Measurements from ENCODE around the gene PDE1A. TPM values are rescaled to one million over a fixed set of nuclear protein-coding genes. Genes with fewer than 3 reads are reported as not detected.

Gene PDE1A
- polyA plus RNA-seq, 1 of the 3 experiments (the other 2 are of a cell fraction), result 0.08 TPM

DNA sequence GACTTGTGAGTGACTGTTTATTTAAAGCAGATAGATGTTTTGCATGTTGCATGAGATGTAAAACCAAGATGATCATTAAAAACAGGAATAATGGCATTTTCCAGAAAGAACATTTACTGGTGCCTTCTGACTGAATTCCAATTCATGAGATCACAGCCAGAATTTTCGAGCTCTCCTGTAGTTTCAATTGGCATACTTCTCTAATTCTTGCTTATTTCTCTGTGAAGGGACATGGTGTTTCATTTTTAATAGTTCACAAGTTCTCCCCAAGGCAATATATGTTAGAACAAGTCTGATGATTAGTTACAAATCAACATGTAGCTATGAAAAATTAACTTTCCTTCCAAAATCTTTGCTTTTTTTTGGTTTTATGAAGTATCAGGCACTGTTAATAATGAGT, 105.7 kb downstream of the PDE1A start:
- Histone ChIP-seq H4K20me1 (ENCODE audit: insufficient read depth) (no peaks in the 10 kb centered on the region), H2AFZ (ENCODE audit: low read depth) (no peak overlapping the region), H3K27ac (ENCODE audit: low read depth in 2 of 2, low read length in 1 of 2) (no peak overlapping the region), H3K4me1 (ENCODE audit: control insufficient read depth in 1 of 2, insufficient read depth in 2 of 2, low read depth in 1 of 2, low read length in 1 of 2) (peaks cover 0 to 8% of the 10 kb centered on the region in 2 experiments; a peak in 1 of 4 replicates), H3K4me3 (ENCODE audit: low read depth in 2 of 2, low read length in 1 of 2) (no peak overlapping the region), H3K79me2 (ENCODE audit: insufficient read depth) (no peaks in the 10 kb centered on the region), H3K9me2 (no peaks in the 10 kb centered on the region), H3K36me3 (replicated peaks in 1 of 2; ENCODE audit: control insufficient read depth in 1 of 2, insufficient read depth in 2 of 2, low read length in 1 of 2) (no peaks in the 10 kb centered on the region), H3K4me2 (no peak overlapping the region), H3K27me3 (ENCODE audit: insufficient read depth) (no peaks in the 10 kb centered on the region), H3F3A (replicated peaks; ENCODE audit: insufficient read depth) (no peaks in the 10 kb centered on the region), H3K9ac (no peak overlapping the region), H3K9me3 (0 out of 2 replicates have a peak, but pooled peaks cover 3% of the 10 kb centered on the region)
- DNase-seq, result no peak
- ChIA-PET CTCF (interaction anchor here (1.0 kb wide), 1 partner anchor 134 kb away, joined by 3 read pairs; no protein-coding TSS in a partner anchor), POLR2A (no interaction called here)
- 48% methylated on average over 1 of the region's 1 CpG for WGBS (ENCODE audit: low lambda C conversion rate)
- TF ChIP-seq NRF1 (IDR thresholded peaks at IDR 0.05; ENCODE audit: low read depth, low read length) (no peak), RXRA (IDR thresholded peaks at IDR 0.05; ENCODE audit: borderline replicate concordance, low read depth) (no peak), TCF12 (IDR thresholded peaks at IDR 0.05) (no peak), MXI1 (IDR thresholded peaks at IDR 0.05; ENCODE audit: low read depth, low read length) (no peak), FOSL2 (IDR thresholded peaks at IDR 0.05; ENCODE audit: borderline replicate concordance, low read depth) (no peak), NFIC (IDR thresholded peaks at IDR 0.05; ENCODE audit: borderline replicate concordance) (no peak), CHD2 (IDR thresholded peaks at IDR 0.05; ENCODE audit: low read length, partially characterized antibody) (no peak), FOXJ3 (CRISPR knock-in tag; IDR thresholded peaks at IDR 0.05) (no peak), RCOR1 (IDR thresholded peaks at IDR 0.05; ENCODE audit: low read length) (no peak), MEF2A (IDR thresholded peaks at IDR 0.05; ENCODE audit: borderline replicate concordance, low read depth) (no peak), RFX5 (IDR thresholded peaks at IDR 0.05; ENCODE audit: low read length) (no peak), YY1 (IDR thresholded peaks at IDR 0.05; ENCODE audit: low read depth) (no peak)
- TF ChIP-seq, protein P1, sequence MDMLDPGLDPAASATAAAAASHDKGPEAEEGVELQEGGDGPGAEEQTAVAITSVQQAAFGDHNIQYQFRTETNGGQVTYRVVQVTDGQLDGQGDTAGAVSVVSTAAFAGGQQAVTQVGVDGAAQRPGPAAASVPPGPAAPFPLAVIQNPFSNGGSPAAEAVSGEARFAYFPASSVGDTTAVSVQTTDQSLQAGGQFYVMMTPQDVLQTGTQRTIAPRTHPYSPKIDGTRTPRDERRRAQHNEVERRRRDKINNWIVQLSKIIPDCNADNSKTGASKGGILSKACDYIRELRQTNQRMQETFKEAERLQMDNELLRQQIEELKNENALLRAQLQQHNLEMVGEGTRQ (IDR thresholded peaks at IDR 0.05; ENCODE audit: borderline replicate concordance, low read depth, low read length), result no peak
- TF ChIP-seq, protein P2, sequence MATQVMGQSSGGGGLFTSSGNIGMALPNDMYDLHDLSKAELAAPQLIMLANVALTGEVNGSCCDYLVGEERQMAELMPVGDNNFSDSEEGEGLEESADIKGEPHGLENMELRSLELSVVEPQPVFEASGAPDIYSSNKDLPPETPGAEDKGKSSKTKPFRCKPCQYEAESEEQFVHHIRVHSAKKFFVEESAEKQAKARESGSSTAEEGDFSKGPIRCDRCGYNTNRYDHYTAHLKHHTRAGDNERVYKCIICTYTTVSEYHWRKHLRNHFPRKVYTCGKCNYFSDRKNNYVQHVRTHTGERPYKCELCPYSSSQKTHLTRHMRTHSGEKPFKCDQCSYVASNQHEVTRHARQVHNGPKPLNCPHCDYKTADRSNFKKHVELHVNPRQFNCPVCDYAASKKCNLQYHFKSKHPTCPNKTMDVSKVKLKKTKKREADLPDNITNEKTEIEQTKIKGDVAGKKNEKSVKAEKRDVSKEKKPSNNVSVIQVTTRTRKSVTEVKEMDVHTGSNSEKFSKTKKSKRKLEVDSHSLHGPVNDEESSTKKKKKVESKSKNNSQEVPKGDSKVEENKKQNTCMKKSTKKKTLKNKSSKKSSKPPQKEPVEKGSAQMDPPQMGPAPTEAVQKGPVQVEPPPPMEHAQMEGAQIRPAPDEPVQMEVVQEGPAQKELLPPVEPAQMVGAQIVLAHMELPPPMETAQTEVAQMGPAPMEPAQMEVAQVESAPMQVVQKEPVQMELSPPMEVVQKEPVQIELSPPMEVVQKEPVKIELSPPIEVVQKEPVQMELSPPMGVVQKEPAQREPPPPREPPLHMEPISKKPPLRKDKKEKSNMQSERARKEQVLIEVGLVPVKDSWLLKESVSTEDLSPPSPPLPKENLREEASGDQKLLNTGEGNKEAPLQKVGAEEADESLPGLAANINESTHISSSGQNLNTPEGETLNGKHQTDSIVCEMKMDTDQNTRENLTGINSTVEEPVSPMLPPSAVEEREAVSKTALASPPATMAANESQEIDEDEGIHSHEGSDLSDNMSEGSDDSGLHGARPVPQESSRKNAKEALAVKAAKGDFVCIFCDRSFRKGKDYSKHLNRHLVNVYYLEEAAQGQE (IDR thresholded peaks at IDR 0.05; ENCODE audit: low read depth, low read length), result no peak

Measured in SK-N-SH (cell line).